ENCODE results near the gene CARD14. TPM values are rescaled to one million over a fixed set of nuclear protein-coding genes. Genes with fewer than 3 reads are reported as not detected.

Gene CARD14
- polyA plus RNA-seq, 1 experiment: not detected

GRCh38 chr17:80124351-80124981 lies 45.4 kb upstream of the CARD14 start:
- H3K27me3 ChIP-seq (ENCODE audit: control insufficient read depth, insufficient read depth, low read length): peaks cover 3% of the 10 kb centered on the region
- no peak overlapping the region for H3K27ac ChIP-seq (ENCODE audit: low read depth, low read length)
- ChIA-PET CTCF (interaction anchor here (0.6 to 1.8 kb wide), 5 partner anchors 10 to 119 kb away, joined by 3 to 14 read pairs (median 4); partner anchors contain the start of gene GAA), POLR2A (interaction anchor here (1.7 kb wide), 1 partner anchor 23 kb away, joined by 5 read pairs; the partner anchor contains the start of gene GAA)
- peaks cover 3% of the 10 kb centered on the region; the same call in 1 of the 2 replicates for H3K9me3 ChIP-seq (ENCODE audit: control insufficient read depth, insufficient read depth, low read length)
- DNase-seq (ENCODE audit: low read depth, low spot score): no peak
- H3K4me3 ChIP-seq (ENCODE audit: low read depth, low read length): no peak overlapping the region
- TF ChIP-seq CTCF (IDR thresholded peaks at IDR 0.05; ENCODE audit: low read depth, low read length): peak; percentile 61

- TF ChIP-seq CTCF (IDR thresholded peaks at IDR 0.05; ENCODE audit: low read depth, low read length): no peak
- ChIA-PET CTCF (interaction anchor here (0.5 to 1.3 kb wide), 2 partner anchors 44 to 157 kb away, joined by 3 to 8 read pairs; no protein-coding TSS in a partner anchor), POLR2A (no interaction called here)
- peaks cover 3% of the 10 kb centered on the region; the same call in 1 of the 2 replicates for H3K9me3 ChIP-seq (ENCODE audit: control insufficient read depth, insufficient read depth, low read length)
- no peak for DNase-seq (ENCODE audit: low read depth, low spot score)
- no peak overlapping the region for H3K27ac ChIP-seq (ENCODE audit: low read depth, low read length)
- peaks cover 3% of the 10 kb centered on the region for H3K27me3 ChIP-seq (ENCODE audit: control insufficient read depth, insufficient read depth, low read length)
- no peak overlapping the region for H3K4me3 ChIP-seq (ENCODE audit: low read depth, low read length)
These were observed 44.0 kb upstream of the CARD14 start for GRCh38 chr17:80125656-80126448.

- Histone ChIP-seq H3K27ac (ENCODE audit: low read depth, low read length) (no peak overlapping the region), H3K9me3 (ENCODE audit: control insufficient read depth, insufficient read depth, low read length) (peaks cover 3% of the 10 kb centered on the region; the same call in 1 of the 2 replicates), H3K27me3 (ENCODE audit: control insufficient read depth, insufficient read depth, low read length) (peaks cover 3% of the 10 kb centered on the region), H3K4me3 (ENCODE audit: low read depth, low read length) (no peak overlapping the region)
- CTCF ChIA-PET: interaction anchor here (1.2 to 2.7 kb wide), 2 partner anchors 25 to 44 kb away, joined by 4 to 12 read pairs; partner anchors contain the start of gene GAA
- POLR2A ChIA-PET: no interaction called here
- no peak for TF ChIP-seq CTCF (IDR thresholded peaks at IDR 0.05; ENCODE audit: low read depth, low read length)
- DNase-seq (ENCODE audit: low read depth, low spot score): no peak
These were observed 43.4 kb upstream of the CARD14 start for GRCh38 chr17:80126449-80126715.

- no peak for DNase-seq (ENCODE audit: low read depth, low spot score)
- CTCF ChIA-PET: interaction anchor here (1.0 to 2.7 kb wide), 2 partner anchors 27 to 46 kb away, joined by 3 to 12 read pairs; partner anchors contain the start of gene GAA
- Histone ChIP-seq H3K27ac (ENCODE audit: low read depth, low read length) (no peak overlapping the region), H3K4me3 (ENCODE audit: low read depth, low read length) (no peak overlapping the region), H3K27me3 (ENCODE audit: control insufficient read depth, insufficient read depth, low read length) (peaks cover 3% of the 10 kb centered on the region), H3K9me3 (ENCODE audit: control insufficient read depth, insufficient read depth, low read length) (no peaks in the 10 kb centered on the region)
- no peak for TF ChIP-seq CTCF (IDR thresholded peaks at IDR 0.05; ENCODE audit: low read depth, low read length)
- POLR2A ChIA-PET: no interaction called here
These were observed 40.7 kb upstream of the CARD14 start for GRCh38 chr17:80129006-80129565.

All from AG04450 (cell line).